Measurements from ENCODE around the gene CADM4. TPM values are rescaled to one million over a fixed set of nuclear protein-coding genes. Genes with fewer than 3 reads are reported as not detected.

CADM4 gene
- total RNA-seq, 1 experiment from 2014 or later: 4.0 TPM

DNA sequence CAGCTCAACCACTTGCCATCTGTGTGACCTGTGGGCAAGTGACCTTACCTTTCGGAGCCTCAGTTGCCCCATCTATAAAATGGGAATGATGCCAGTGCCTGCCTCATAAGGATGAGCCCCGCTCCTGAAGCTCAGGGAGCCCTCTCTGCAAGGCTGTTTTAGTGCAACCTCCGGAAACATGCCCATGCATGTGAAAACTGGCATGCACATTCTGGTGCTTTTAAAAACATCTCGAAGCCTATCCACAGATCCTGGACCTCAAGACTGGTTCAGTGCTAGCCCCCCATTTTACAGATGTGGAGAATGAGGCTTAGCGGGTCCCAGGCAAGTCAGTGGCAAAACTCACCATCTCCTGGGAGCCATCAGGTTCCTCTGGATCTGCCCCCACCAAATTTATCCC, 5.6 kb downstream of the CADM4 start:
- no peak for DNase-seq (ENCODE audit: low read depth)

- no peak for DNase-seq (ENCODE audit: low read depth)
Measured at GRCh38 chr19:43633520-43633919, 6.1 kb downstream of the CADM4 start.

- DNase-seq (ENCODE audit: low read depth): no peak
Measured at GRCh38 chr19:43631491-43631890, 8.2 kb downstream of the CADM4 start.

- no peak for DNase-seq (ENCODE audit: low read depth)
Measured at GRCh38 chr19:43628646-43629326, 10.9 kb downstream of the CADM4 start.

DNA sequence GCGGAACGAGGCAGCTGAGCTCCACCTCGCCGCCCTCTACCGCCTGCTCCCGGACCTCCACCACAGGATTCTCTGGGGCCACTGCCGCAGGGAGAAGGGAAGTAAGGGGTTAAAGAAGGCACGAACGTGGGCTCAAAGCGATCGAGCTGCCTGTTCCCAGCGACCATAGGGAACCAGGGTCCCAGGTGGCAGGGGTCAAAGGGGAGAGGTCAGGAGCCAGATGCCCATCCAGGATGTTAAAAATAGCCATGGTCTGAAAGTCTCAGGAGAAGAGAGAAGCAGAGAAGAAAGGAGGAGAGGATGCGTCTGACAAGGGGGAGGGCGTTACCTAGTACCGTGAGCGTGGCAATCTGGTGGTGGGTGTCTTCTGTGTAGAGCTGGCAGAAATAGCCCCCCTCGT, 12.8 kb downstream of the CADM4 start:
- no peak for DNase-seq (ENCODE audit: low read depth)

- no peak for DNase-seq (ENCODE audit: low read depth)
Measured at GRCh38 chr19:43625918-43626579, 13.6 kb downstream of the CADM4 start.

DNA sequence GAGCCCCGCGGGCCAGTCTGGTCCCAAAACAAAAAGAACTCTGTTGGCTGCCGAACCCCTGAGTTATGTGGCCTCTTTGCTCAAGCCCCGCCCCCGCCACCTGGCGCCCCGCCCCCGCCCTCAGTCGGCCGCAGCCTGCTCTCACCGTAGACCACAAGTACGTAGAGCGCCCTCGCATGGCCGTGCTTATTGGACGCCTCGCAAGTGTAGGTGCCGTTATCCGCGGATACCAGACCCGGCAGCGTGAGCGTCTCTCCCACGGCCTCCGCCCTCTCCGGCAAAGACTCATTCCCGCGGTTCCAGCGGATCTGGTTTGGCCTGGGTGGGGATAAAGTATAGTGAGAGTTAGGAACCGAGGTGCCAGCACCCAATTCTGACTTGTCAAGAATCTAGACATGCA, 14.7 kb downstream of the CADM4 start:
- no peak for DNase-seq (ENCODE audit: low read depth)

GRCh38 chr19:43623889-43624670, 15.6 kb downstream of the CADM4 start:
- DNase-seq (ENCODE audit: low read depth): no peak

DNA sequence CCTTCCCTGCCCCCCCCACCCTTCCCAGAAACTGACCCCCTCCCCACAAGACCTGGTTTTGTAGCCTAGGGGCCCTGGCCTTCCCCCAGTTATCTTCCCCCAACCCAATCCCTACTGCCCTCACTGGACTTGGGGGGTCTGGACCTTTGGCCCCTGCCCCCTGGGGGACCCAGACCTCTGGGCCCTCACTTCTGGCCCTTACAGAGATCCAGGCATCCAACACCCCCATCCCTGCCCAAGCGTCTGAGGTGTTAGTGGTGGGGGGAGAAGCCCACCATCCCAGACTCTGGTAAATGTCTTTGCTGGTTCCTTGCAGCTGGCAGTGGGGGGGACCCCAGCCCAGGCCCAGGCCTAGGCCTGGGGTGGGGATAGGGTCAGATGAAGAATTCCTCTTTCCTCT, 16.7 kb downstream of the CADM4 start:
- no peak for DNase-seq (ENCODE audit: low read depth)

DNA sequence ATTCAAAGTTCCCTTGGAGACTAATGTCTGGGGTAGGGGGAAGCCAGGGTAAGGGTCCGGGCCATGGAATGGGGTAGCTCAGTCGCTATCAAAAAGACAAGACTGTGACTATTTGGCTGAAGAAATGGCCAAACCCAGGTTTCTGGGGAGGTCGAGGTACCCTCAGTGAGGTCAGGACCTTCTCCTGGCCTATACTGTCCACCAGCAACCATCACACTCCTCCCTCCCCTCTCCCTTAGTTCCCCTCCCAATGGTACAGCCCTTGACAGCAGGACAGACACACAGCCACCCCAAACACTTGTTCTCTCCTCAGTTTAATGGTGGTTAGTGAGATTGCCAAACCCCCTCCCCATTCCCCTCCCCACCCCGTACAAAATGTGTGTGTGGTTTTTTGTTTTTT, 17.6 kb downstream of the CADM4 start:
- no peak for DNase-seq (ENCODE audit: low read depth)

DNA sequence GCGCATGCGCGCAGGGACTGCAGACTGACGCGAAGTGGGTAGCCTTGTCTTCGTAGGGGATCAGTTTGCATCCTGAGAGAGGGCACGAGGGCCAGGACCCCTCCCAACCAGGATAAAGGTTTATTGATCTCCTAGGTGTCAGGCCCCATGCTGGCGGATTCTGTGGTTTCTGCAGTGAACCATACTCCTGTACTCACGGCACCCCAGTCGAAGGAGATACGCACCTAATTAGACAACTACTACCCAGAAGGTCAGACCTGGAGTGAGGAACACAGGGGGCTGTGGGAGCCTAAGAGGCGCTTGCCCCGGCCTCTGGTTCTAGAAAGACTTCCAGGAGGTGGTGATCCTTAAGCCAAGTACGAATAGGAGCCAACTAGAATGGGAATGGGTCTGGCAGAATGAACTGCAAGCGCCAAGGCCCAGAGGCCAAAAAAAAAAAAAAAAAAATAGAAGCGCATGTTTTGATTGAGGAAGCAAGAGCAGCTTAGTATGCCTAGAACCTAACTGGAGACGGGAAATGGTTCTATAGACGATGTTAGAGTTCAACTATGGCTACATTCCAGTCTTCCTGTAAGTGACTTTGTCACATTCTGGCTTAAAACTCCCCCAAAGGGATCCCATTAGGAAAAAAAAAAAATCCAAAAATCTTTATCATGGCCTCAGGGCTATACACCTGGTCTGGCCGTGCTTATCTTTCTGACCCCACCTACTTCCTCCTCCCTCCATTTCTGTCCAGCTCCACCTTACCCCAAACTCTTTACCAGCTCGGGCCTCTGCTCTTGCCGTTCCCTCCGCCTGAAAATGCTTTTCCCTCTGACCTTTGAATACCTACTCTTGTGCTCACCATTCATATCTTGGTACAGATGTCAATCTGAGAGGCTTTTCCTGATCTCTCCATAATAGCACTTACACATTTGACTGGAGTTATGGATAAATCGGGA, 19.3 kb downstream of the CADM4 start:
- no peak for DNase-seq (ENCODE audit: low read depth)

DNA sequence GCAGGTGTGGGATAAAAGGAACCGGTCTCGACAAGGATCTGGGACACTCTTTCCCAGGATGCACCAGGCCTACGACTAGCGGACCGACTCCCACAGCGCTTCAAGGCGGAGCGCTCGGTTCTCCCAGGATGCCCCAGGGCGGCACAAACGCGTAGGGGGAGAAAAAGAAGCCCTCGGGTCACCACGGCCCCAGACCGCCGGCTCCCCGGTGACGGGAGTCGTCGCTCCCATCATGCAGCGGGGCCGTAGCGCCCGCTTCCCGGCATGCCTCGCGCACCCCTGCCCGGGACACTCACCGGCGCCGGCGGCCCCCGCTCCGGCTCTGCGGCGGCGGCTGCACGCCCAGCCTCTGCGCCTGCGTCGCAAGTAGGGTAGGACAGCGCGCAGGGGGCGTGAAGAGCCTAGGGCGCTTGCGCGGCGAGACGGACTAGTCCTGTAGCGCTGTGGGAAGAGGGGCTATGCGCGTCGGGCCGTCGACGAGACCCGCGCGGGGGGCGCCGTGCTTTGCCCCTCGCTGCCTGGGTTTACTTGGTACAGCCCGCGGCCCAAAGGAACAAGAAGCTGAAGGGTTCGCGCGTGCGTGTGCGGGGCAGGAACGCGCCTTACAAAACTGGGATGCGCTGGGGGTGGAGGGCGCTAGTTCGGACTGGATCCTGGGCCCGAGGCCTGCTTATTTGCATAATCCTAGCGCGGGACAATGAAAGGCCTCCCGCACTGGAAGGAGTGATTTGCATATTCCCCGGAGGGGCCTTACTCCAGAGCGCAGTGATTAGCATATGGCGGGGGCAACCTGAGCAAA, 20.2 kb downstream of the CADM4 start, which contains the start of gene ZNF428:
TSS of gene ZNF428 (minus strand) at position 368 of the 799 bp plus-strand sequence. CDS start 5,325 bp downstream, outside the sequence.
- DNase-seq (ENCODE audit: low read depth): peak; percentile 85

DNA sequence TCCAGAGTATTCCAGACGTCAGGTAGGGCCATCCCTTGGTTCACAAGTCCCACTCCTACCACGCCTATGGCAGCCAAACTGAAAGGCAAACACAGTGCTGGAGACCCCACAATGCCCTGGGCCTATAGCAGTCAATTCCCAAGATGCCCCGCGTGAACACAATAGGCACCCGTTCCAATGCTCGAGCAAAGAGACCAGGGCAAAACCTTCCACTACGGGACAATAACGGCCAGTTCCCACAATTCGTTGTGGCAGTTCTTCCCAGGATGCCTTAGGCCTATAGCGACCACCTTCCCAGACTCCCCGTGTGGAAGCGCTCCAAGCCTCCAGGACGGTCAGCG, 20.8 kb downstream of the CADM4 start:
- no peak for DNase-seq (ENCODE audit: low read depth)

GRCh38 chr19:43616954-43617353, 22.7 kb downstream of the CADM4 start:
- DNase-seq (ENCODE audit: low read depth): no peak

DNA sequence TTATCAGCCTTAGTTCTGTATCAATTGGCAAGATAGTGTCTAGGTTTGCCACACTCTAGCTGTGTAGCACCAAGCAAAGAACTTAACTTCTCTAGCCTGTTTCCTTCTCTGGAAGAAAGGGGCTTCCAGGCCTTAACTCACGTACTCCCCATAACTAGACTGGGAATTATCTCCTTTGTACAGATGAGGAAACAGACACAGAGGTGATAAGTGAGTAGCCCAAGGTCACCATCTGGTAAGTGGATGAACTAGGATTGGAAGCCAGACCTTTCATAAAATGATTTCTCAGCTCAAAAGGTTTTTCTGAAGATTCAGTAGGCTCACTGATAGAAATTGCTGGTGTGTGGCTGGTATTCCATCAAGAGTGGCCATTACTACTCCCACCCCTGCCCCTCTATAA, 23.3 kb downstream of the CADM4 start:
- no peak for DNase-seq (ENCODE audit: low read depth)

GRCh38 chr19:43612374-43612773, 27.3 kb downstream of the CADM4 start:
- no peak for DNase-seq (ENCODE audit: low read depth)

- no peak for DNase-seq (ENCODE audit: low read depth)
Measured at GRCh38 chr19:43611788-43612187, 27.9 kb downstream of the CADM4 start, which contains the start of gene SRRM5. TSS of gene SRRM5 (plus strand) at chr19:43612088. CDS start at chr19:43612122, 34 bp downstream.

DNA sequence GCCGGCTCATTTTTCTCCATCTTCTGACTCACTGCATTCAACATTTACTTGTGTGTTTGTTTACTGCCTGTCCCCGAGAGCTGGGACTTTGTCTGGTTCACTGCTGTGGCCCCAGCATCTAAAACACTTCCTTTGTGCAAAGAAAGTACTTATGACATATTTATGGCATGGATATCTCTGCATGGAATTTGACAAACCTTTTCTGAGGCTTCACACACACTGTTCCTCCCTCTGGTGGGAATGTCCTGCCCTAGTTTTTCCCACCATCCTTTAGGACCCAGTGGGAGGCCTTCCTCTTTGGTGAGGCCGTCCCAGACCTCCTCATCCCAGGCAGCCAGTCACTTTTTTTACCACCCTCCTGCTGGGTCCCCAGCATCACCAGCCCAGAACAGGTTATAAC, 29.2 kb downstream of the CADM4 start:
- peak; percentile 59 for DNase-seq (ENCODE audit: low read depth)

DNA sequence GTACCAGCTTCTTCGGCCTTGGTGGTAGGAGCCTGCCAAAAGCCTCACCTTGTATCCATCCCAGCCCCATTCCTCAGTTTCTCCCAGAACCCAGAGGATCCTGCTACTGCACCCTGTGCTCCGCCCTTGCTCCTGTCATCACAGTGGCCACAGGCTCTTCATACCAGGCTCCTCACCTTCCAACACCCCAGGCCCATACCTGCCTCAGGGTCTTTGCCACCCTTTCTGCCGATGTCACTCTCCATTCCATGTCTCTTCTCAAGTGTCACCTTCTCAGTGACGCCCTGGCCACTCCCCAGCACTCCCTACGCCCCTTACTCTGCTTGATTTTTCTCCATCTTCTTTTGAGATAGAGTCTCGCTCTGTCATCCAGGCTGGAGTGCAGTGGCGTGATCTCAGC, 29.8 kb downstream of the CADM4 start:
- DNase-seq (ENCODE audit: low read depth): no peak
